Natural killer cell (primary cell): ENCODE measurements around the gene TEKT5. TPM values are rescaled to one million over a fixed set of nuclear protein-coding genes. Genes with fewer than 3 reads are reported as not detected.
"Not testable (repeated sequence)": the region's sequence is repeated elsewhere in the genome, so short reads cannot be mapped to it uniquely, and the experiment has no call there.

Source experiments
- ATAC-seq, 3 donors: fragments of 150-1000 bp in 2 of 3; fragments of 200-7000 bp in 1 of 3; cut with Tn5 transposase; 1 replicate in 1 of 3; 2 replicates in 2 of 3; pipeline ENCODE4 v1.10.0; 2021; ENCODE audit warnings: mild to moderate bottlenecking in 2 of 3, moderate library complexity in 2 of 3
- DNase-seq, 2 donors: peaks; one replicate each; pipeline versions ENCODE4 v3.0.0 to v3.0.0-alpha.2; 2013 to 2021; ENCODE audit warnings: mixed read lengths in 1 of 2
- H3K27ac ChIP-seq: one replicate; pipeline ENCODE4 v1.5.1; 2013; ENCODE audit warnings: mild to moderate bottlenecking, low read length
- H3K27me3 ChIP-seq: one replicate; pipeline ENCODE4 v1.6.1; 2013; ENCODE audit warnings: low read length; ENCODE audit not compliant: control insufficient read depth, insufficient read depth
- H3K36me3 ChIP-seq: one replicate; pipeline ENCODE4 v1.6.1; 2013; ENCODE audit warnings: low read length; ENCODE audit not compliant: control insufficient read depth, insufficient read depth
- H3K4me1 ChIP-seq: one replicate; pipeline ENCODE4 v1.6.1; 2013; ENCODE audit warnings: low read length; ENCODE audit not compliant: control insufficient read depth, insufficient read depth
- H3K4me3 ChIP-seq: one replicate; pipeline ENCODE4 v1.5.1; 2013; ENCODE audit warnings: low read length
- H3K9me3 ChIP-seq: one replicate; pipeline ENCODE4 v1.6.1; 2013; ENCODE audit warnings: low read length; ENCODE audit not compliant: control insufficient read depth, insufficient read depth
- H3K27ac Mint-ChIP-seq, 2 donors: one replicate each; pipeline ENCODE4 v1.8.0; 2022; ENCODE audit warnings: mild to moderate bottlenecking in 2 of 2, mixed read lengths in 2 of 2, moderate library complexity in 1 of 2
- H3K27me3 Mint-ChIP-seq, 2 donors: one replicate each; pipeline ENCODE4 v1.8.0; 2022; ENCODE audit warnings: low read depth in 2 of 2, mixed read lengths in 2 of 2
- H3K36me3 Mint-ChIP-seq: one replicate; pipeline ENCODE4 v1.8.0; 2022; ENCODE audit warnings: mixed read lengths
- H3K4me1 Mint-ChIP-seq, 2 donors: one replicate each; pipeline ENCODE4 v1.8.0; 2022; ENCODE audit warnings: mixed read lengths in 2 of 2
- H3K4me3 Mint-ChIP-seq: one replicate; pipeline ENCODE4 v1.8.0; 2022; ENCODE audit warnings: mild to moderate bottlenecking, moderate library complexity, mixed read lengths
- H3K9me3 Mint-ChIP-seq, 2 donors: one replicate each; pipeline ENCODE4 v1.8.0; 2022; ENCODE audit warnings: mixed read lengths in 2 of 2
- CTCF ChIP-seq: fragments of 200-600 bp; IDR thresholded peaks from one replicate; pipeline ENCODE4 v1.8.0; 2022; ENCODE audit warnings: antibody characterized with exemption
- WGBS: methylation state at CpG from one replicate; pipeline ENCODE4 v1.1.7; 2013; ENCODE audit warnings: missing lambda C conversion rate; ENCODE audit not compliant: insufficient coverage; 5-methylcytosine and 5-hydroxymethylcytosine counted together
- intact Hi-C: fragments of 100-400 bp; cut with micrococcal nuclease; formaldehyde crosslinking; loops from one replicate; pipeline ENCODE4 v1.14.2; 2022
- total RNA-seq, 4 donors: library from RNA; stranded (reverse); fragments of 120-200 nt in 1 of 4; gene quantifications; one replicate each; pipeline versions ENCODE4 v1.2.3 to v1.2.4, GENCODE V29; 2013 to 2022

TEKT5 gene
- total RNA-seq, 3 donors from 2014 or later (not counting 1 experiment from before 2014, with no cell fraction given) = 1.1 TPM; not detected in 2

DNA sequence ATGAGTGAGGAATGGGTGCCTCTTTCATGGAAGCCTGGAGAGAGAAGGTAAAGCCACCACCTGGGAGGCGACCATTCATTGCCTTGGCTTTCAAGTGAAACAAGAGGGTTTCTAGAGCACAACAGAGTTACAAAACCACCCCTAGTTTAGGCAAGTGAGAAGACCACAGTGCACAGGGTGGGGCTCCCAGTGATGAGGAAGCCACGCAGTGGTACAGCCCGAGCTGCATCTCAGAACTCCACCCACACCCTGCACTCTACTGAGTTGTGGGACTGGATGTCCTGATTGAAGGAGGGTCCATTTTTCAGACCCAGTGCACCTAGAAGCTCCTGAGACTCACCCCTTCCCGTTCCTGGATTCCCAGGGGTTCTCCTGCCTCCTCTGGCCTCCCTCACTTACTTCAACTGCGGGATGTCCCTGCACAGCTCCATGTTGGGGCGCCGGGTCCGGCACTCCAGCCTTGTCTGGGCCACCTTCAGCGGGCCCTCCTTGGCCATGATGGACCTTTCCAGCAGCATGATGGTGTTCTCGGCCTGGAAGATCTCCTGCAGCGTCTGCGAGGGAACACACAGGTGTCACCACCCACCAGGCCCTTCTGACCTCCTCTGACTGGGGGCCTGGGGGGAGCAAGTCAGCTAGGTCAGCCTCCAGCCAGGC, 59.2 kb downstream of the TEKT5 start:
- Histone ChIP-seq H3K9me3 (no peaks in the 10 kb centered on the region), H3K36me3 (no peaks in the 10 kb centered on the region), H3K4me3 (no peak overlapping the region), H3K27me3 (no peaks in the 10 kb centered on the region), H3K27ac (no peak overlapping the region), H3K4me1 (peaks cover 6% of the 10 kb centered on the region)
- H3K9me3 Mint-ChIP-seq = no peaks in the 10 kb centered on the region
- no peak overlapping the region for H3K4me3 Mint-ChIP-seq
- DNase-seq = no peak
- intact Hi-C loops = no loop called here
- H3K36me3 Mint-ChIP-seq = no peaks in the 10 kb centered on the region
- H3K4me1 Mint-ChIP-seq = no peaks in the 10 kb centered on the region
- H3K27me3 Mint-ChIP-seq = peaks cover 0 to 9% of the 10 kb centered on the region in 2 donors
- no peak overlapping the region for H3K27ac Mint-ChIP-seq
- ATAC-seq = no peak
- TF ChIP-seq CTCF = no peak
- 92% methylated on average over 10 of the region's 12 CpGs for WGBS

DNA sequence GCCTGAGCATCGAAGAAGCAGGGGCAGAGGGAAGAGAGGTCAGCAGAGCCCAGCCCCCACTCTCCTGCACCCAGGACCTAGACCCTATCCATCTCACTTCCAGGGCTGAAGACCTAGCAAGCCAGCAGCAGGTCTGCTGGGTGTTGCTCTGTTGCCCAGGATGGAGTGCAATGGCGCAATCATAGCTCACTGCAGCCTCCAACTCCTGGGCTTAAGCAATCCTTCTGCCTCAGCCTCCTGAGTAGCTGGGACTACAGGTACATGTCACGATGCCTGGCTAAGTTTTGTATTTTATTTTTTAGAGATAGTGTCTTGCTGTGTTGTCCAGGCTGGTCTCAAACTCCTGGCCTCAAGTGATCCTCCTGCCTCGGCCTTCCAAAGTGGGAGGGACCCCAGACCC, 61.3 kb downstream of the TEKT5 start:
- H3K9me3 Mint-ChIP-seq, H3K4me3 ChIP-seq, H3K4me1 Mint-ChIP-seq, H3K9me3 ChIP-seq, H3K36me3 Mint-ChIP-seq, H3K4me1 ChIP-seq, H3K36me3 ChIP-seq, intact Hi-C loops, H3K27me3 ChIP-seq, H3K27ac ChIP-seq, H3K27ac Mint-ChIP-seq, ATAC-seq, H3K27me3 Mint-ChIP-seq, H3K4me3 Mint-ChIP-seq, DNase-seq: not testable (repeated sequence)
- 80% methylated on average over 4 of the region's 4 CpGs for WGBS

GRCh38 chr16:10631886-10632285, 62.8 kb downstream of the TEKT5 start:
- WGBS = 86% methylated on average over 2 of the region's 2 CpGs
- Mint-ChIP-seq H3K4me1 (no peaks in the 10 kb centered on the region), H3K27me3 (peaks cover 0 to 4% of the 10 kb centered on the region in 2 donors)

DNA sequence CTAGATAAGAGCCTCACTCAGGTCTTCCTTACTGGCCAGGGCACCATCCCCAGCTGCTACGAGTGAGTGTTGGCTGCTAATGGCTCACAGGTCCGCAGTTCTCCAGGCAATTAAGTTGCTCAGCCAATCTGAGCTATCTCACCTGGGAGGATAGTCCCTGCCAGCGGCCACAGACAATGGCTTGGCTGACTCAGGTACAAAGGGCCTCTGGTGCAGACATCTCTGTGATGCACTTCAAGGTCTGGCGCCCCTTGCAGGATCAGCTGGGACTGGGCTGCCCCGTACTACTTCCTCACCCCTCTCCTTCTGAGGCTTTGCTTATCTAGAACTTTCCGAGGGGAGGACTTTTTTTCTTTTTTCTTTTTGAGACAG, 65.2 kb downstream of the TEKT5 start:
- H3K9me3 Mint-ChIP-seq = no peaks in the 10 kb centered on the region
- WGBS = 74% methylated on average over 6 of the region's 6 CpGs
- H3K4me1 ChIP-seq = no peaks in the 10 kb centered on the region
- no peak overlapping the region for H3K27ac ChIP-seq
- DNase-seq (no peak), ATAC-seq (no peak)
- no peaks in the 10 kb centered on the region for H3K9me3 ChIP-seq
- intact Hi-C loops = no loop called here
- H3K36me3 Mint-ChIP-seq = no peaks in the 10 kb centered on the region
- H3K27ac Mint-ChIP-seq = no peak overlapping the region
- H3K36me3 ChIP-seq = no peaks in the 10 kb centered on the region
- no peaks in the 10 kb centered on the region for H3K27me3 ChIP-seq
- H3K4me1 Mint-ChIP-seq = no peaks in the 10 kb centered on the region
- H3K4me3 ChIP-seq = no peak overlapping the region
- H3K27me3 Mint-ChIP-seq = peaks cover 0 to 4% of the 10 kb centered on the region in 2 donors
- TF ChIP-seq CTCF = no peak
- H3K4me3 Mint-ChIP-seq = no peak overlapping the region

More at GRCh38 chr16:10631886-10632285, 62.8 kb downstream of the TEKT5 start:
- Mint-ChIP-seq H3K36me3 (no peaks in the 10 kb centered on the region), H3K4me3 (no peak overlapping the region), H3K27ac (no peak overlapping the region), H3K9me3 (no peaks in the 10 kb centered on the region)
- H3K9me3 ChIP-seq = no peaks in the 10 kb centered on the region
- no peak overlapping the region for H3K27ac ChIP-seq
- ATAC-seq (no peak), DNase-seq (no peak)
- no peaks in the 10 kb centered on the region for H3K36me3 ChIP-seq
- intact Hi-C loops = no loop called here
- no peak for TF ChIP-seq CTCF
- no peaks in the 10 kb centered on the region for H3K27me3 ChIP-seq
- no peak overlapping the region for H3K4me3 ChIP-seq
- H3K4me1 ChIP-seq = peaks cover 6% of the 10 kb centered on the region
